Measurements from ENCODE around the gene LASP1NB.

LASP1NB gene

GRCh38 chr17:38893607-38894006 is 31.8 kb upstream of the LASP1NB start:
- TF ChIP-seq ZNF70 (CRISPR knock-in tag; IDR thresholded peaks at IDR 0.05) (no peak), ZNF565 (CRISPR knock-in tag; conservative IDR thresholded peaks at IDR 0.05; ENCODE audit: low read depth) (no peak), OSR1 (CRISPR knock-in tag; IDR thresholded peaks at IDR 0.05) (no peak)
- ATAC-seq: no peak

GRCh38 chr17:38894276-38894675 is 31.1 kb upstream of the LASP1NB start:
- no peak for ATAC-seq
- no peak for TF ChIP-seq CREB5 (CRISPR knock-in tag; IDR thresholded peaks at IDR 0.05; ENCODE audit: low read depth)
- TF ChIP-seq TOX (CRISPR knock-in tag; IDR thresholded peaks at IDR 0.05; ENCODE audit: borderline replicate concordance): no peak
- no peak for TF ChIP-seq ZNF565 (CRISPR knock-in tag; conservative IDR thresholded peaks at IDR 0.05; ENCODE audit: low read depth)
- TF ChIP-seq ESRRG (CRISPR knock-in tag; IDR thresholded peaks at IDR 0.05): no peak
- TF ChIP-seq ARNTL (CRISPR knock-in tag; IDR thresholded peaks at IDR 0.05; ENCODE audit: borderline replicate concordance, low read depth): no peak
- no peak for TF ChIP-seq CSDC2 (CRISPR knock-in tag; IDR thresholded peaks at IDR 0.05)
- TF ChIP-seq ZFP30 (CRISPR knock-in tag; IDR thresholded peaks at IDR 0.05): no peak
- TF ChIP-seq OSR1 (CRISPR knock-in tag; IDR thresholded peaks at IDR 0.05): no peak
- no peak for TF ChIP-seq RARB (CRISPR knock-in tag; IDR thresholded peaks at IDR 0.05)

GRCh38 chr17:38896346-38896954 is 29.0 kb upstream of the LASP1NB start:
- TF ChIP-seq TSHZ2 (CRISPR knock-in tag; IDR thresholded peaks at IDR 0.05) (no peak), ARNTL (CRISPR knock-in tag; IDR thresholded peaks at IDR 0.05; ENCODE audit: borderline replicate concordance, low read depth) (no peak), SNAI2 (CRISPR knock-in tag; IDR thresholded peaks at IDR 0.05) (no peak), RARB (CRISPR knock-in tag; IDR thresholded peaks at IDR 0.05) (no peak), TOX (CRISPR knock-in tag; IDR thresholded peaks at IDR 0.05; ENCODE audit: borderline replicate concordance) (no peak), TCF4 (CRISPR knock-in tag; IDR thresholded peaks at IDR 0.05; ENCODE audit: borderline replicate concordance) (no peak), CSDC2 (CRISPR knock-in tag; IDR thresholded peaks at IDR 0.05) (no peak), CREB5 (CRISPR knock-in tag; IDR thresholded peaks at IDR 0.05; ENCODE audit: low read depth) (no peak), ESRRG (CRISPR knock-in tag; IDR thresholded peaks at IDR 0.05) (no peak), CSRNP3 (CRISPR knock-in tag; IDR thresholded peaks at IDR 0.05) (no peak), ZNF565 (CRISPR knock-in tag; conservative IDR thresholded peaks at IDR 0.05; ENCODE audit: low read depth) (no peak), ZC3H10 (CRISPR knock-in tag; IDR thresholded peaks at IDR 0.05) (no peak), ZNF70 (CRISPR knock-in tag; IDR thresholded peaks at IDR 0.05) (no peak), OSR1 (CRISPR knock-in tag; IDR thresholded peaks at IDR 0.05) (no peak), PATZ1 (CRISPR knock-in tag; IDR thresholded peaks at IDR 0.05; ENCODE audit: borderline replicate concordance) (no peak), BACH2 (CRISPR knock-in tag; IDR thresholded peaks at IDR 0.05; ENCODE audit: borderline replicate concordance) (no peak), POU6F1 (CRISPR knock-in tag; IDR thresholded peaks at IDR 0.05; ENCODE audit: borderline replicate concordance, low read depth) (no peak)
- ATAC-seq: no peak
